Measurements from ENCODE around the gene TPD52L1. TPM values are rescaled to one million over a fixed set of nuclear protein-coding genes. Genes with fewer than 3 reads are reported as not detected.

TPD52L1 gene
- total RNA-seq, 2 experiments from 2014 or later = 0.52 to 1.1 TPM

GRCh38 chr6:125193208-125193607 lies 39.6 kb downstream of the TPD52L1 start:
- no peak overlapping the region for H3K4me3 Mint-ChIP-seq
- H3K27me3 Mint-ChIP-seq = no peaks in the 10 kb centered on the region
- intact Hi-C loops (cut with micrococcal nuclease) = no loop called here
- H3K27ac Mint-ChIP-seq = no peak overlapping the region
- CTCF ChIA-PET = interaction anchor here (0.7 to 3.9 kb wide), 6 partner anchors 9 to 62 kb away, joined by 3 to 35 read pairs (median 9); no protein-coding TSS in a partner anchor
- TF ChIP-seq CTCF (IDR thresholded peaks at IDR 0.05) = no peak
- no peak for ATAC-seq
- no peak for DNase-seq
- no peaks in the 10 kb centered on the region for H3K4me1 Mint-ChIP-seq (ENCODE audit: low read depth)
- POLR2A ChIA-PET = no interaction called here
- no peaks in the 10 kb centered on the region for H3K9me3 Mint-ChIP-seq
- H3K36me3 Mint-ChIP-seq (ENCODE audit: low read depth) = no peaks in the 10 kb centered on the region

- ChIA-PET CTCF (interaction anchor here (3.2 to 3.9 kb wide), 2 partner anchors 9 to 20 kb away, joined by 16 to 35 read pairs; no protein-coding TSS in a partner anchor), POLR2A (no interaction called here)
- Mint-ChIP-seq H3K4me3 (no peak overlapping the region), H3K27me3 (no peaks in the 10 kb centered on the region), H3K4me1 (ENCODE audit: low read depth) (no peaks in the 10 kb centered on the region), H3K36me3 (ENCODE audit: low read depth) (no peaks in the 10 kb centered on the region), H3K9me3 (no peaks in the 10 kb centered on the region), H3K27ac (no peak overlapping the region)
- TF ChIP-seq CTCF (IDR thresholded peaks at IDR 0.05) = no peak
- DNase-seq (no peak), ATAC-seq (no peak)
- intact Hi-C loops (cut with micrococcal nuclease) = no loop called here
These were observed 41.4 kb downstream of the TPD52L1 start for GRCh38 chr6:125194941-125195340.

- H3K27ac Mint-ChIP-seq = no peak overlapping the region
- no peak for TF ChIP-seq CTCF (IDR thresholded peaks at IDR 0.05)
- ChIA-PET POLR2A (no interaction called here), CTCF (interaction anchor here (0.9 to 1.0 kb wide), 2 partner anchors 20 to 791 kb away, joined by 3 read pairs; no protein-coding TSS in a partner anchor)
- H3K9me3 Mint-ChIP-seq = no peaks in the 10 kb centered on the region
- H3K27me3 Mint-ChIP-seq = no peaks in the 10 kb centered on the region
- H3K4me3 Mint-ChIP-seq = no peak overlapping the region
- H3K36me3 Mint-ChIP-seq (ENCODE audit: low read depth) = no peaks in the 10 kb centered on the region
- ATAC-seq (no peak), DNase-seq (no peak)
- intact Hi-C loops (cut with micrococcal nuclease) = no loop called here
- no peaks in the 10 kb centered on the region for H3K4me1 Mint-ChIP-seq (ENCODE audit: low read depth)
These were observed 42.0 kb downstream of the TPD52L1 start for GRCh38 chr6:125195526-125195925.

- Mint-ChIP-seq H3K9me3 (no peaks in the 10 kb centered on the region), H3K36me3 (ENCODE audit: low read depth) (no peaks in the 10 kb centered on the region), H3K4me1 (ENCODE audit: low read depth) (no peaks in the 10 kb centered on the region), H3K4me3 (no peak overlapping the region), H3K27ac (no peak overlapping the region), H3K27me3 (no peaks in the 10 kb centered on the region)
- POLR2A ChIA-PET = no interaction called here
- no peak for DNase-seq
- no peak for TF ChIP-seq CTCF (IDR thresholded peaks at IDR 0.05)
- intact Hi-C loops (cut with micrococcal nuclease) = no loop called here
- no peak for ATAC-seq
- CTCF ChIA-PET = interaction anchor here (0.9 to 1.0 kb wide), 2 partner anchors 21 to 790 kb away, joined by 3 read pairs; no protein-coding TSS in a partner anchor
These were observed 43.0 kb downstream of the TPD52L1 start for GRCh38 chr6:125196613-125197012.

GRCh38 chr6:125197795-125198269 lies 44.3 kb downstream of the TPD52L1 start:
- no peak for ATAC-seq
- ChIA-PET POLR2A (no interaction called here), CTCF (no interaction called here)
- Mint-ChIP-seq H3K4me3 (no peak overlapping the region), H3K4me1 (ENCODE audit: low read depth) (no peaks in the 10 kb centered on the region), H3K27ac (no peak overlapping the region), H3K36me3 (ENCODE audit: low read depth) (no peaks in the 10 kb centered on the region), H3K27me3 (no peaks in the 10 kb centered on the region), H3K9me3 (no peaks in the 10 kb centered on the region)
- no peak for TF ChIP-seq CTCF (IDR thresholded peaks at IDR 0.05)
- DNase-seq = no peak
- intact Hi-C loops (cut with micrococcal nuclease) = no loop called here

Measured in activated CD8-positive, alpha-beta T cell treated with anti-CD3 and anti-CD28 coated beads for 36 hours (primary cell).